Measurements from ENCODE around the gene GALNT9.
A peak's percentile ranks its signal among the peaks of the same experiment; 100 is the strongest.
"Not testable (repeated sequence)": the region's sequence is repeated elsewhere in the genome, so short reads cannot be mapped to it uniquely, and the experiment has no call there.

Gene GALNT9

GRCh38 chr12:132247718-132248452 lies 81.5 kb downstream of the GALNT9 start:
- DNase-seq, result no peak

- DNase-seq, result no peak
Measured at GRCh38 chr12:132246997-132247717, 82.2 kb downstream of the GALNT9 start.

GRCh38 chr12:132245521-132246101 lies 83.8 kb downstream of the GALNT9 start:
- no peak for DNase-seq

- no peak for DNase-seq
Measured at GRCh38 chr12:132244724-132245295, 84.6 kb downstream of the GALNT9 start.

GRCh38 chr12:132243596-132244310 lies 85.6 kb downstream of the GALNT9 start:
- DNase-seq, result no peak

- not testable (repeated sequence) for DNase-seq
Measured at GRCh38 chr12:132243171-132243570, 86.2 kb downstream of the GALNT9 start.

GRCh38 chr12:132240669-132241007 lies 88.8 kb downstream of the GALNT9 start:
- DNase-seq, result not testable (repeated sequence)

GRCh38 chr12:132239796-132240668 lies 89.4 kb downstream of the GALNT9 start:
- DNase-seq, result no peak

GRCh38 chr12:132239392-132239791 lies 90.0 kb downstream of the GALNT9 start:
- DNase-seq, result no peak

- DNase-seq, result no peak
Measured at GRCh38 chr12:132238884-132239283, 90.5 kb downstream of the GALNT9 start.

- DNase-seq, result peak in 1 of 2 donors; percentile 8
Measured at GRCh38 chr12:132238488-132238854, 90.9 kb downstream of the GALNT9 start.

GRCh38 chr12:132237772-132238487 lies 91.5 kb downstream of the GALNT9 start:
- no peak for DNase-seq

- DNase-seq, result no peak
Measured at GRCh38 chr12:132236930-132237771, 92.2 kb downstream of the GALNT9 start.

GRCh38 chr12:132236129-132236929 lies 93.1 kb downstream of the GALNT9 start:
- no peak for DNase-seq

- DNase-seq, result no peak
Measured at GRCh38 chr12:132235116-132235820, 94.1 kb downstream of the GALNT9 start.

- no peak for DNase-seq
Measured at GRCh38 chr12:132230381-132230780, 99.0 kb downstream of the GALNT9 start.

- no peak for DNase-seq
Measured at GRCh38 chr12:132229926-132230325, 99.5 kb downstream of the GALNT9 start.

GRCh38 chr12:132229193-132229760 lies 100.1 kb downstream of the GALNT9 start:
- DNase-seq, result no peak
